ENCODE measurements around the gene KCNMB2.

DNA sequence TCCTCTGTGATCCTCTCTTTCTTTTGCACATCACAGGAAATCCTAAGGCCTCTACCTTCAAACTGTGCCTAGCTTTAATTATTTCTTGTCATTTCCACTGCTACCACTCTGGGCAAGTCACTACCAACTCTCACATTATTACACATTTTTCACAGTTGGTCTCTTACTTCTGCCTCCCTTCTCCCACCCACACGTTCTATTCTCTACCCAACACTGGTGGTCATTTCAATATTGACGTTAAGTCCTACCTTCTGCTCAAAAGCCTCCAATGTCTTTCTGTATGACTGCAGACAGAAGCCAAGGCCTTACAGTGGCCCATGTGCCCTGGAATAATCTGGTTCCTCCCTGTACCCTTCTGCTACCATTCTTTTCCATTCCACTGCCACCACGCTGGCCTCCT, 3.9 kb downstream of the KCNMB2 start:
- TF ChIP-seq BHLHE40 (IDR thresholded peaks at IDR 0.05; ENCODE audit: low read depth, low read length) (no peak), RAD21 (conservative IDR thresholded peaks at IDR 0.05 in 1 of 2, IDR thresholded peaks at IDR 0.05 in 1 of 2) (no peak), POLR2A (IDR thresholded peaks at IDR 0.05; ENCODE audit: low read length) (no peak), FOSL2 (IDR thresholded peaks at IDR 0.05) (no peak), FOSL2 (CRISPR knock-in tag; IDR thresholded peaks at IDR 0.05) (no peak), SMC3 (IDR thresholded peaks at IDR 0.05) (no peak)
- TF ChIP-seq, protein P1, sequence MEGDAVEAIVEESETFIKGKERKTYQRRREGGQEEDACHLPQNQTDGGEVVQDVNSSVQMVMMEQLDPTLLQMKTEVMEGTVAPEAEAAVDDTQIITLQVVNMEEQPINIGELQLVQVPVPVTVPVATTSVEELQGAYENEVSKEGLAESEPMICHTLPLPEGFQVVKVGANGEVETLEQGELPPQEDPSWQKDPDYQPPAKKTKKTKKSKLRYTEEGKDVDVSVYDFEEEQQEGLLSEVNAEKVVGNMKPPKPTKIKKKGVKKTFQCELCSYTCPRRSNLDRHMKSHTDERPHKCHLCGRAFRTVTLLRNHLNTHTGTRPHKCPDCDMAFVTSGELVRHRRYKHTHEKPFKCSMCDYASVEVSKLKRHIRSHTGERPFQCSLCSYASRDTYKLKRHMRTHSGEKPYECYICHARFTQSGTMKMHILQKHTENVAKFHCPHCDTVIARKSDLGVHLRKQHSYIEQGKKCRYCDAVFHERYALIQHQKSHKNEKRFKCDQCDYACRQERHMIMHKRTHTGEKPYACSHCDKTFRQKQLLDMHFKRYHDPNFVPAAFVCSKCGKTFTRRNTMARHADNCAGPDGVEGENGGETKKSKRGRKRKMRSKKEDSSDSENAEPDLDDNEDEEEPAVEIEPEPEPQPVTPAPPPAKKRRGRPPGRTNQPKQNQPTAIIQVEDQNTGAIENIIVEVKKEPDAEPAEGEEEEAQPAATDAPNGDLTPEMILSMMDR (IDR thresholded peaks at IDR 0.05) = no peak
- TF ChIP-seq, protein P2, sequence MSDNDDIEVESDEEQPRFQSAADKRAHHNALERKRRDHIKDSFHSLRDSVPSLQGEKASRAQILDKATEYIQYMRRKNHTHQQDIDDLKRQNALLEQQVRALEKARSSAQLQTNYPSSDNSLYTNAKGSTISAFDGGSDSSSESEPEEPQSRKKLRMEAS (IDR thresholded peaks at IDR 0.05) = no peak

Measured in A549 (cell line).